Stimulated activated CD4-positive, alpha-beta T cell treated with anti-CD3 and anti-CD28 coated beads, TNF-alpha, amount 100 ng/mL, for 24 hours (primary cell): ENCODE measurements around the gene ATP9B.
"Not testable (repeated sequence)": the region's sequence is repeated elsewhere in the genome, so short reads cannot be mapped to it uniquely, and the experiment has no call there.

ENCODE experiments used
- DNase-seq, 3 experiments: peaks; one replicate each; pipeline ENCODE4 v3.0.0-alpha.2; 2020; ENCODE audit warnings: low read depth in 3 of 3

The ATP9B gene

DNA sequence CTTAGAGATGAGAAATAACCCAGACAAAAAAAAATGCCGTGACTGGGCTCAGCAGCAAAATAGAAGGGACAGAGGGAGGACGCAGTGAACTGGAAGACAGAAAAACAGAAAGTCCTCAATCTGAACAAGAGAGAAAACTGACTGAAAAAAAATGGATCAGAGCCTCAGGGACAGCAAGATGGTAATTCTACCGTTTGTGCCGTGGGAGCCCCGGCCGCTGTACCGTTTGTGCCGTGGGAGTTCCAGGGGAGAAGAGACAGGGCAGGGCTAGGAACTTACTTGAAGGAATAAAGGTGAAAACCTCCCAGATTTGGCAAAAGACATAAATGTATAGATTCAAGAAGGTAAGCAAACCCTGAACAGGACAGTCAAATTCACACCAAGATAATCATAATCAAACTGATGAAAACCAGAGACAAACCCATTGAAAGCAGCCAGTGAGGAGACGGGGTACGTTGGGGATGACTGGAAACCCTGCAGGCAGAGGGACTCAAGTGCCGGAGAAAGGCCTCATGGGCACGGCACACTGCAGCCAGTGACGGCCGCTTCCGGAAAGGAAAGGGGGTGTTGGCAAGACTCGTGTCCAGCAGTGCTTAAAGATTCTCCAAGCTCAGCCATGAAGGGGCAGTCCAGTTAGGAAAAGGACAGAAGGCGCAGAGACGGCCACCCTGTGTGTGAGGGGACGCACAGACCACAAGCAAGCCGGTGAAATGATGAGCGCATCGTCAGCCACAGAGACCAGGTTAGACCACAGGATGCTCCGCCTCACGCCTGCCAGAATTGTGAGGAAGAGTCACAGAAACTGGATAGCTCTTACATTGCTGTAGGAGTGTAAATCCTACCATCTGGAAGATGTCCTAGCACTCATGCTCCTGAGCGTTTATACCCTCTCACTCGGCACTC is 286.5 kb downstream of the ATP9B start:
- no peak for DNase-seq

DNA sequence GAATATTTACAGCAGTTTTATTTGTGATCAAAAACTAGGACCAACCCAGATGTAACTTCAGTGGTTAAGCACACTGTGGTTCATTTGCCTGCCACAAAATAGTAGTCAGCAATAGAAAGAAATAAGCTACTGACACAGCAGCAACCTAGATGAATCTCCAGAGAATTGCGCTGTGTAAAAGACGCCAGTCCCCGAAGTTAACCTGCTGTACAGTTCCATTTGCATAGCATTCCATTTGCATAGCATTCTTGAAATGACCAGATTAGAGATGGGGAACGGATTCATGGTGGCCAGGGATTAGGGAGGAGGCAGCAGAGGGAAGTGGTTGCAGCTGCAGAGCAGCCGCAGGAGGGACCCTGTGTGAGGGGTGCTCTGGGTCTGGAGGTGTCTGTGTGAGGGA is 287.2 kb downstream of the ATP9B start:
- no peak for DNase-seq

DNA sequence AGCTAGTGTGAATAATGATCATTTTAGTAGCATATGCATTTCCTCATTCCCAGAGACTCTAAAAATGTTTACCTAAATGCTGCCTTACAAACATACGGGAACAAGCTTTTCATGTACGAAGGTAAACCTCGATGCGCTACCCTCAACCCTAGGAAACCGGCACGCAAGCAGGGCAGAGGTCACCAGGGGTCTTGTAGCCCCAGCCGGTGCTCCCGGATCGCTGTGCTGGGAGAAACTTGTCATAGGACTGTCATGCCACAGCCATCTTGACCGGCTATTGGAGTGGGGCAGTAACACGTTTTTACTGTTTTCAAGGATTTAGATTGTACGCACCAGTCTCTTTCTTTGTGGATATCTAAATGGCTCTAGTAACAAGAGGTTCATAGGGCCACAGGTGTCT is 291.7 kb downstream of the ATP9B start:
- no peak for DNase-seq

DNA sequence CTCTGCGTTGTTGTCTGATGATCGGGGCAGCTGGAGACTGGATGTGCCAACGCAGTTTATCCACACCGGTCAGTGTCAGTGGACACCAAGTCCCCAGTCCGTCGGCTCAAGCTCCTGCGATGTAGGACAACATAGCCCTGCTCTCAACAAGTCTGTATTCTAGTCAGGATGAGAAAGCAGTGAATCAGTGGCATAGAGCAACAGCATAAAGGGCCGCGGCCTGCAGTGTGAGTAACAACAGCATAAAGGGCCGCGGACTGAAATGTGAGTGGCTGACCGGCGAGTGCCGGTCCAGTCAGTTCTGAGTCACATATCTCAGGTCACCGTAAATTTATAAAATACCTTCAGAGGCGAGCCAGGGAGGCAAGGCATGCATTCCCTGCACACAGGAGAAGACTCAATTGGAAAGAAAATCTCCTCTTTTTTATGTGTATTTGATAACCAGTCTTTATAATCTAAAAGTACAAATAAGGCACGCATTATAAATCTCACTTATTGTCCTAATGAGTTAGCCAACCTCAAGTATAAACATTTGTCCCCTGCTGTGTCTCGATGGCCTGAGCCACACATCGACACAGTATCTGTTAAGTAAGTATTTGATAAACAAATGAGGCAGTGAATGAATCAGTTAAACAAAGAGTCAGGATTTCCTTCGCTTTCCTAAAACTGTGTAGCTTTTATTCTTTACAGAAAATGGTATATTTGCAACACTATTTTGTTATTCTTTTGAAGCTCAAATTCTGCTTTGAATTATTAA is 292.8 kb downstream of the ATP9B start:
- no peak for DNase-seq

DNA sequence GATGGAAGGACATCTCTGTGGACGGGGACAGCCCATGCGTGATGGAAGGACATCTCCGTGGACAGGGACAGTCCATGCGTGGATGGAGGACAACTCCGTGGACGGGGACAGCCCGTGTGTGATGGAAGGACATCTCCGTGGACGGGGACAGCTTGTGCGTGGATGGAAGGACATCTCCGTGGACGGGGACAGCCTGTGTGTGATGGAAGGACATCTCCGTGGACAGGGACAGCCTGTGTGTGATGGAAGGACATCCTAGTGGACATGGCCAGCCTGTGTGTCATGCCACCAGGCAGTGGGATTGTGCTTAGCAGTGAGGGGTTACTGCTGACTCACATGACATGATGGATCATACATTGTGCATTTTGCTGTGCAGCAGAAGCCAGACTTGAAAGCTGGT is 296.5 kb downstream of the ATP9B start:
- DNase-seq, result no peak

DNA sequence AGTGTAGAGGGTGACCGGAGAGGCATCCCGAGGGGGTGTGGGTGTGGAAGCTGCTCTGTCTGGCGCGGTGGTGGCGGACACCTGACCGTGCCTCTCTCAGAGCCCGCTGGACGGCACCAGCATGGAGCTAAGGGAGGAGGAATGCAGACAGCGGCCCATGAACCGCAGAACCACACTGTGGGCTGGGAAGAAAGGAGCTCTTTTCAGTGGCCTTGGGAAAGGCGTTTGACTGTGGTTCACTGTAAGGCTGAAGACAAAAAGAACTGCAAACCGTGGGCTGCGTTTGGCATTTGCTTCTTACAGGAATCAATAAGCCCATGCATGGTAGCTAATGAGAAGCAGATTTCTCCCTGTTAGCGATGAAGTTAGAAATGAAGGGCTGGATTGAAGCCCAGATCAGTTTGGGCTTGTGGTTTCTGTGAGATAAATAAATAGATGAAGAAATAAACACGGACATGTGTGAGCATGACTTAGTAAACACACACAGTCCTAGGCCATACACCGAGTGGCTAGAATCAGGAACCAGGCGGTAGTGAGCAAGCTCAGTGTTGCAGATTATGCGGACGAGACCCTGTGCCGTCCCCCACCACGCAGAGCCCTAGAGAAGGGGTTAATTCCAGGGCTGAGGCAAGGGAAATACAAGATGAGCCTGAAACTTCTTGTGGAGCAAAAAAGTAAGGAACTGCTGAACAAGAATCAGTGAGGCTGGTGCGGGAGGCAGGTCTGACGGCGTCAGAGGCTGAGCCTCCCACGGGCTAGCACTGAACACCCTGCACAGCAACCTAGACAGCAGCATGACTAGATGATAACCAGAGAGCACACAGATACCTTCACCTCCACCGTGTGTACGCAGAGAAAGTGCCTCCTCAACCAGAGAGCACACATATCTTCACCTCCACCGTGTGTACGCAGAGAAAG is 297.2 kb downstream of the ATP9B start:
- DNase-seq, result no peak

DNA sequence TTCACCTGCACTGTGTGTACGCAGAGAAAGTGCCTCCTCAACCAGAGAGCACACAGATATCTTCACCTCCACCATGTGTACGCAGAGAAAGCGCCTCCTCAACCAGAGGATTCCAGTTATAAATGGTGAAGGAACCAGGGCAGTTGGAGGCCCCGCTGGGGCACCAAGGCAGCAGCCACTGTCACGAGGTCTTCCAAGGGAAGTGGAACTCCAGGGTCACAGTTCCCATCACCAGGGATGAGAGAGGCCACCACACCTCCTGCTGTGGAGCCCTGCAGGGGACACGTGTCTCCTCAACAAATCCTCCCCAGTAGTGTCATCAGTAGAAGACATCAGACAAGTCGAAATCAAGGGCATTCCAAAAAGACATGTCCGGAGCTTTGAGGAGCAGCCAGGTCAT is 298.3 kb downstream of the ATP9B start:
- no peak for DNase-seq

DNA sequence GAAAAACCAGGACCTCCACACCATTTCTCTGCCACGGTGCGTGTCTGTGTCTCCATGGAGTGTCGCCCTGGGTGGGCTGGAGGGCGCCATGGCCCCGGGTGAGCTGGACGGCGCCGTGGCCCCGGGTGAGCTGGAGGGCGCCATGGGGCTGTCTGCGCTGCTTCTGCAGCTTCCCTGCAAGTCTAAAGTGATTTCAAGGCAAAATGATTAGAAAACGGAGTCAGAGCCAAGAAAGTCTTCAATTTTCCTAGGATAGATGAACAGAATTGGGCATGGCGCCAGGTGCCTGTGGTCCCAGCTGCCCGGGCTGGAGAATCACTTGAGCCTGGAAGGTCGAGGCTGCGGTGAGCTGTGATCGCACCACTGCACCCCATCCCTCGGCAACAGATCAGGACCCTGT is 298.8 kb downstream of the ATP9B start:
- DNase-seq, result no peak

DNA sequence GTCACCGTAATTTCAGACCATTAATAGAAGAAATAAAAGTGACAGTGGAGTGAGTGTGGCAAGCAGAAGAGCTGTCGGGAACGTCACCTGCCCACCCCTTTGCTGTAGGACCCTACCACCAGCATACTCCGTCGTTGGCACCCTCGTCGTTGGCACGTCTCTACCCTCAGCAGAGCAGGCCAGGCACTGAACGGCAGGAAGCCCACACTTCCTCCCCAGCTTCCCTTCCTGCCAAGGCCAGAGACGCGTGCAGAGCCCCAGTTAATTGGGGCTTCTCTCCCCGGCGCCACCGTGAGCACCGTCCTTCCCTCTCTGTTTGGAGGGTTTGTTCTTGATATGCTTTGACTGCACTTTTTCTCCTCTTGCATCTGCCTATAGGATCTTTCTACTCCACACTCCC is 299.5 kb downstream of the ATP9B start:
- DNase-seq, result no peak

DNA sequence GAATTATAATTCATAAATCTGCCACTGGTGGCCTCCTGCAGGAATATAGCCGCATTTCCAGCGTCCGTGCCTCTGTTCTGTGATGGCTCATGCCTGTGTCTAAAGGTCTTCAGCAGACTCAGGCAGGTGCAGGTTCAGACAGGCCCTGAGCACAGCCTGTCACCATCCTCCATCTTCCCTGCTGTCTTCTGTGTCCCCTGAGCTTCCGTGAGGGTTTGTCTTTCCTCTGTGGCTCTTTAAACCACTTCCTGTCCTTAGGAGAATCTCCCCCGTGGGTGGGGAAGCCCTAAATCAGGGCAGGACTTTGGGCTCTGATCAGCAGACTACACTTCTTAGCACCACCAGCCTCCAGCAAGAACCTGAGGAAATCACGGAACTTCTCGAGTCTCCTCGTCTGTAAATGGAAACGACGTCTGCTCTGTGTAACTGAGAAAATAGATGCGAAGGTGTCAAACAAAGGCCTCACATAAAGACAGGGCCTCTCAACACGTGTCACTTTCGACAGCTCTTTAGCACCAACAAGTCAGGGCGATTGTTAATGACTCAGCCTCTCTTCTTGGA is 302.4 kb downstream of the ATP9B start:
- DNase-seq, result no peak

DNA sequence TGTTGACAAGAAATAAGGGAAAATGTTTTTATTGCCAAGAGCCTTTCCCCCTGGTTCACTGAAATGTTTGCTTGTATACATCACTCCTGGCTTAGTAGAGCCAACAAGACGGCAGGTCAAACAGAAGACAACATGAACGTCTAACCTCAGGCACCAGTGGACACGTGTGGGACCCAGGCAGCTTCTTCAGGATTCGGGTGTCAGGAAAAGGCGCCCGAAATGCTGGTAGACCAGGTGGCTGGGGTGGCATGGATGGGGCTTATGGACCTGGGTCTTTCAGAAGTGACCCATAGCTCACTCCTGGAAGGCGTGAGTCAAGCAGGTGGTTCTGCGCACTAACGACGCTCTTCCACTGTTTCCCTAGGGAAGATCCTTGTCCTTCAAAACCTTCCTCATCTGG is 303.3 kb downstream of the ATP9B start:
- DNase-seq, result no peak

DNA sequence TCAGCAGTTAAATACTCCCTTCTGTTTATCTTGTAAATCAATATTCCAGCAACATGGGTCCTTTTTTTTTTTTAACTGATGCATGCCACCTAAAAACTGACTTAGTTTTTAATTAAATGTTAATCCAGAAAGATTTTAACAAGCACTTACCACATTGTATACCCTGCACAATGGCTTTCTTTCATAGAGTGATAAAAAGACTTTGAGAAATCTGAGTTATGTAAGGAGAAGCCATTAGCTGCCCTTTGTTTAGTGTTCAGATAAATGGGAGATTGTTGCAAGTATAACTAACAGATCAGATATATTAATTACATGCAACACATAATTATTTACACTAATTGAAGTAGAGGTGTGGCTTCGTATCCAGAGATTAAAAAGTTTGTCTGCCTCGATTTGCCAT is 303.8 kb downstream of the ATP9B start:
- no peak for DNase-seq

DNA sequence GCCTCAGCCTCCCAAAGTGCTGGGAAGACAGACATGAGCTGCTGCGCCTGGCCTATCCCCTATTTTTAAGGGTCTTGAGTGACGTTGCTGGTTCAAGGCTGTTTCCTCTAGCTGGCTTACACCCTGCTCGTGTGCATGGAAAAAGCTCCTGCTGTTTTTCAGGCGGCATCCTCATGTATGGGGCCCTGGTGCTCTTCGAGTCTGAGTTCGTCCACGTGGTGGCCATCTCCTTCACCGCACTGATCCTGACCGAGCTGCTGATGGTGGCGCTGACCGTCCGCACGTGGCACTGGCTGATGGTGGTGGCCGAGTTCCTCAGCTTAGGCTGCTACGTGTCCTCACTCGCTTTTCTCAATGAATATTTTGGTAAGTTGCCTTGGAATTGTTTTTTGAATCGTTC is 304.5 kb downstream of the ATP9B start:
- DNase-seq, result no peak

DNA sequence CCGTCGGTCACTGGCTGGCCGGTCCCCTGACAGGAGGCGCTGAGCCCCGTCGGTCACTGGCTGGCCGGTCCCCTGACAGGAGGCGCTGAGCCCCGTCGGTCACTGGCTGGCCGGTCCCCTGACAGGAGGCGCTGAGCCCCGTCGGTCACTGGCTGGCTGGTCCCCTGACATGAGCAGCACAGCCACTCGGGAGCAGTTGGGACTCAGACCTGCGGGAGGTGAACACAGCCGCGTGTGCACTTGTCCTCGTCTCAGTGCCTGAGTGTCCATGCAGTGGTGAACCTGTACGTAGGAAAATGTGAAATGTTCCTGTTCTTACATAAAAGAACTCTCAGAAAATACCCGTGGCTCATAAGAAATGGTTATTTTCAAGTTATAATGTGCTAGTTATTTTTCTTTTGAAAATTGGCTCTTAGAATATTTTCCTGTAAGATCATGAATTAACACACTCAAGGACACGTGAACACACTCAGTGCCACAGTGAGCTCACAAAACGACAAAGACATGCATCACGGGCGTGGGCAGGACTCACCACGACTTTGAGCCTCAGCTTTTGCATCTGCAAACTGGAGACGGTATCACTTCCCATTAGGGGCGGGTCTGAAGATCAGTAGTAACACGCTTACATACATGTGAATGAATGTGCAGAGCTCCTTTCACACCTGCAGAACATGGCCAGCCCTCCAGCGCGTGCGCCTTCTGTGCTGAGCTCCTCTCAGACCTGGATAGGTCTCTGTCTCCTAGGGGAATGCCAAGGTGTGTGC is 305.4 kb downstream of the ATP9B start:
- DNase-seq, result no peak

DNA sequence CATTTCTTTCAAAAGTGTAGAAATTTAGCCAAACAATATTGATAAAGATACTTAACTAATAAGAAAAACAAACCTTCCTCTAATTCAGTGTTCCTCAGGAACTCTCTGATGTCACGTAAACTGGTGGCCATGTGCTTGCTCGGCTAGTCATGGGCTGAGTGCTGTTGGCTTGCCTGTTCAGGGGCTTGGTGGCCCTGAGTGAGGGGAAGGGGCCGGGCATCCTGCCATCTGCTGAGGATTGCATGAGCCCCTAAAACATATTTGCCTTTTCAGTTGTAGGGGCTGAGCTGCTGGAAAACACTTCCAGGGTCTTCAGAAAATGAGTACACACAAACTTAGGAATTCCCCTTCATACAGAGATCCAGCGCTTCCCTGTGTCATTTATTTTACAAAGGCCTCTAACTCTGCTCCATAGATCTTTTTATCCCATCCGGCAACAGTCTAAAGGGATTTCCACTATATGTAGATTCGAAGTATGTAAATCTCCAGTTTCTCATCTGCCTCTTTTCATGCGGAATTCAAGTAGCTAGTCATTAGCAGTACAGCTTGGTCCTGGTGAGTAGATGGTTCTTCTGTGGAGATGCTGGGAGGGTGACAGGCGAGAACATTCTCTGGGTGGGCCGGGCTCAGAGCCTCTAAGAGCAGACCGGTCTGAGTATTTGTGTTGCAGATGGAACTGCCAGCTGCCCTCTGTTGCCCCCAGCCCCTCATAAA is 306.4 kb downstream of the ATP9B start:
- no peak for DNase-seq

DNA sequence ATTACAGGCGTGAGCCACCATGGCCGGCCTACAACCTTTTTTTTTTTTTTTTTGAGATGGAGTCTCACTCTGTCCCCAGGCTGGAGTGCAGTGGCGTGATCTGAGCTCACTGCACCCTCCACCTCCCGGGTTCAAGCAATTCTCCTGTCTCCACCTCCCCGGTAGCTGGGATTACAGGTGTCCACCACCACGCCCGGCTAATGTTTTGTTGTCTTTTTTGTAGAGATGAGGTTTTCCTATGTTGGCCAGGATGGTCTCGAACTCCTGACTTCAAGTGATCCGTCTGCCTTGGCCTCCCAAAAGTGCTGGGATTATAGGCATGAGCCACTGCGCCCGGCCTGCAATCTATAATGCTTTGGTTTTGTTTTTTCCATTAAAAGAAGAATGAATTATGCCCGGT is 307.5 kb downstream of the ATP9B start:
- not testable (repeated sequence) for DNase-seq

DNA sequence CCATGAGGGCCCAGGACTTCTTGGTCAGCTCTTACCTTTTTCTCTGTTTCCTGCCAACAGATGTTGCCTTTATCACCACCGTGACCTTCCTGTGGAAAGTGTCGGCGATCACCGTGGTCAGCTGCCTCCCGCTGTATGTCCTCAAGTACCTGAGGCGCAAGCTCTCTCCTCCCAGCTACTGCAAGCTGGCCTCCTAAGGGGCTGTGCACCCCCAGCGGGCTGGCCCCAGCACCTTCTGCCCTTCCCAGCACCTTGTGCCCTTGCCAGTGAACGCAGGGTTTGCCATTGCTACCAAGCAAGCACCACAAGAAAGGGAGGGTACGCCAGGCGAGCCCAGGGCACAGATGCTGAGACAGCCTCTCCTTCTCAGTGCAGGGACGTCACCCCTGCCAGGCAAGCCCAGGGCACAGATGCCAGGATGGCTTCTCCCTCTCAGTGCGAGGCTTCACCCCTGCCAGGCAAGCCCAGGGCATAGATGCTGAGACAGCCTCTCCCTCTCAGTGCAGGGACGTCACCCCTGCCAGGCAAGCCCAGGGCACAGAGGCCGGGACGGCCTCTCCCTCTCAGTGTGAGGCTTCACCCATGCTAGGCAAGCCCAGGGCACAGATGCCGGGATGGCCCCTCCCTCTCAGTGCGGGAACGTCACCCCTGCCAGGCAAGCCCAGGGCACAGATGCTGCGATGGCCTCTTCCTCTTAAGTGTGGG is 308.1 kb downstream of the ATP9B start:
- no peak for DNase-seq

DNA sequence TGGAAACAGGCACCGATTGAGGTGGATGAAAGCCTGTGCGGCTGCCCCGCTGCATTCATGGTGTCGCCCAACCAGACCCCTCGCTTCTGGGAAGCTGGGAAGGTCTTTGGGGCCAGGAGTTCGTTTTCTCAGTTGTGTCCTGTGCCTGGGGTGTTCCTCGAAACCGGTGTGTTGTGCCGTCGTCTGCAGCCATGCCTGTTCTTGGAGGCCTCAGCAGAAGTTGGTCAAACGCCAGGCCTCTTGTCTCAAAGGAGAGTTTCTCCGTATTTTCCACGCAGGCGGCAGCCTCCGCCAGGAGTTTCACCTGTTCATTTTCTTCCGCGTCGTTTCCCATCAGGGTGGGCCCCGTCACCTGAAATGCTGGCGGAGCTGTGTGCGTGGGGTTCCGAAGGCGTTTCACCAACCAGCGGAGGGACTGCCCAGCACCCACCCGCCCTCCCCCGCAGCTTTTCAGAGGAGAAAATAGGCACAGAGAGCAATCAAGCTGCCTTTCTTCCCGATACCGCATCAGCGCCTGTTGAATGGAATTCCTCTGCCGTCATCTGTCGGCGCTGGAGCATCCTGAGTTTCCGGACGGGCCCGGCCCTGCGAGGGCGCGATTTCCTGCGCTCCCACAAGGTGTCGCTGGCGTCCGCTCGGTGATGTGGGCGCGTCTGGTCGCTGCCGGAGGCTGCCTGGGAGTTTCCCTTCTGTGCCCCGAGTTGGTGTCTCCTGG is 309.5 kb downstream of the ATP9B start:
- DNase-seq, result peak; percentile 68 to 81 (median 68)
